Effector memory CD4-positive, alpha-beta T cell (primary cell): ENCODE data around the gene CDH22.

ENCODE experiments used
- DNase-seq, 3 donors: peaks; one replicate each; pipeline ENCODE4 v3.0.0-alpha.2; 2020
- H3K27ac ChIP-seq: 2 replicates; pipeline ENCODE4 v1.7.0; 2013; ENCODE audit warnings: mild to moderate bottlenecking, low read length, moderate library complexity; ENCODE audit not compliant: insufficient read depth, poor library complexity, severe bottlenecking
- H3K27me3 ChIP-seq: replicated peaks from 2 replicates; pipeline ENCODE4 v1.7.0; 2013; ENCODE audit warnings: mild to moderate bottlenecking, low read length; ENCODE audit not compliant: insufficient read depth, control insufficient read depth, poor library complexity, severe bottlenecking
- H3K36me3 ChIP-seq: 2 replicates; pipeline ENCODE4 v1.7.0; 2013; ENCODE audit warnings: mild to moderate bottlenecking, low read length, moderate library complexity; ENCODE audit not compliant: control insufficient read depth, insufficient read depth
- H3K4me1 ChIP-seq: 2 replicates; pipeline ENCODE4 v1.7.0; 2013; ENCODE audit warnings: low read length, mild to moderate bottlenecking; ENCODE audit not compliant: control insufficient read depth, insufficient read depth, poor library complexity, severe bottlenecking
- H3K4me3 ChIP-seq: 2 replicates; pipeline ENCODE4 v1.7.0; 2013; ENCODE audit warnings: low read length, low read depth, mild to moderate bottlenecking; ENCODE audit not compliant: insufficient read depth, poor library complexity, severe bottlenecking
- H3K9me3 ChIP-seq: 2 replicates; pipeline ENCODE4 v1.7.0; 2013; ENCODE audit warnings: mild to moderate bottlenecking, low read length, moderate library complexity; ENCODE audit not compliant: control insufficient read depth

The CDH22 gene

GRCh38 chr20:46168438-46168837, 139.9 kb downstream of the CDH22 start:
- H3K4me1 ChIP-seq = no peaks in the 10 kb centered on the region
- no peak overlapping the region for H3K27ac ChIP-seq
- no peaks in the 10 kb centered on the region for H3K27me3 ChIP-seq
- no peaks in the 10 kb centered on the region for H3K9me3 ChIP-seq
- no peaks in the 10 kb centered on the region for H3K36me3 ChIP-seq
- H3K4me3 ChIP-seq = no peak overlapping the region
- no peak for DNase-seq

GRCh38 chr20:46167080-46167479, 141.2 kb downstream of the CDH22 start:
- H3K9me3 ChIP-seq = no peaks in the 10 kb centered on the region
- DNase-seq = no peak
- no peaks in the 10 kb centered on the region for H3K36me3 ChIP-seq
- no peak overlapping the region for H3K4me3 ChIP-seq
- no peaks in the 10 kb centered on the region for H3K27me3 ChIP-seq
- no peaks in the 10 kb centered on the region for H3K4me1 ChIP-seq
- no peak overlapping the region for H3K27ac ChIP-seq

- H3K4me1 ChIP-seq = no peaks in the 10 kb centered on the region
- DNase-seq = no peak
- no peaks in the 10 kb centered on the region for H3K27me3 ChIP-seq
- no peaks in the 10 kb centered on the region for H3K36me3 ChIP-seq
- H3K4me3 ChIP-seq = no peak overlapping the region
- H3K27ac ChIP-seq = no peak overlapping the region
- H3K9me3 ChIP-seq = no peaks in the 10 kb centered on the region
Measured at GRCh38 chr20:46164254-46164653, 144.0 kb downstream of the CDH22 start.

- Histone ChIP-seq H3K9me3 (no peaks in the 10 kb centered on the region), H3K4me1 (no peaks in the 10 kb centered on the region), H3K27ac (no peak overlapping the region), H3K4me3 (no peak overlapping the region), H3K36me3 (no peaks in the 10 kb centered on the region), H3K27me3 (peaks cover 6% of the 10 kb centered on the region)
- DNase-seq = no peak
Measured at GRCh38 chr20:46161921-46162320, 146.4 kb downstream of the CDH22 start.

GRCh38 chr20:46160661-46161060, 147.6 kb downstream of the CDH22 start:
- H3K27me3 ChIP-seq = peaks cover 6% of the 10 kb centered on the region

GRCh38 chr20:46159101-46159897, 149.0 kb downstream of the CDH22 start:
- no peaks in the 10 kb centered on the region for H3K9me3 ChIP-seq
- H3K27me3 ChIP-seq = peaks cover 6% of the 10 kb centered on the region
- H3K36me3 ChIP-seq = no peaks in the 10 kb centered on the region
- DNase-seq = no peak
- no peaks in the 10 kb centered on the region for H3K4me1 ChIP-seq
- no peak overlapping the region for H3K27ac ChIP-seq
- H3K4me3 ChIP-seq = no peak overlapping the region

More at GRCh38 chr20:46160661-46161060, 147.6 kb downstream of the CDH22 start:
- H3K4me1 ChIP-seq = no peaks in the 10 kb centered on the region
- H3K4me3 ChIP-seq = no peak overlapping the region
- H3K9me3 ChIP-seq = no peaks in the 10 kb centered on the region
- no peak for DNase-seq
- H3K36me3 ChIP-seq = no peaks in the 10 kb centered on the region
- no peak overlapping the region for H3K27ac ChIP-seq

GRCh38 chr20:46158476-46158987, 149.8 kb downstream of the CDH22 start:
- Histone ChIP-seq H3K36me3 (no peaks in the 10 kb centered on the region), H3K4me3 (no peak overlapping the region), H3K4me1 (no peaks in the 10 kb centered on the region), H3K27ac (no peak overlapping the region), H3K9me3 (no peaks in the 10 kb centered on the region), H3K27me3 (peaks cover 6% of the 10 kb centered on the region)
- DNase-seq = no peak

GRCh38 chr20:46157625-46158024, 150.7 kb downstream of the CDH22 start:
- Histone ChIP-seq H3K27ac (no peak overlapping the region), H3K9me3 (no peaks in the 10 kb centered on the region), H3K36me3 (no peaks in the 10 kb centered on the region), H3K4me3 (no peak overlapping the region), H3K4me1 (no peaks in the 10 kb centered on the region), H3K27me3 (peaks cover 6% of the 10 kb centered on the region)
- no peak for DNase-seq

- no peak overlapping the region for H3K4me3 ChIP-seq
- no peaks in the 10 kb centered on the region for H3K36me3 ChIP-seq
- H3K4me1 ChIP-seq = no peaks in the 10 kb centered on the region
- no peak for DNase-seq
- H3K9me3 ChIP-seq = no peaks in the 10 kb centered on the region
- peaks cover 6% of the 10 kb centered on the region for H3K27me3 ChIP-seq
- no peak overlapping the region for H3K27ac ChIP-seq
Measured at GRCh38 chr20:46157076-46157592, 151.2 kb downstream of the CDH22 start.

GRCh38 chr20:46156065-46156464, 152.2 kb downstream of the CDH22 start:
- Histone ChIP-seq H3K4me1 (no peaks in the 10 kb centered on the region), H3K27me3 (peaks cover 6% of the 10 kb centered on the region), H3K4me3 (no peak overlapping the region), H3K9me3 (no peaks in the 10 kb centered on the region), H3K27ac (no peak overlapping the region), H3K36me3 (no peaks in the 10 kb centered on the region)
- DNase-seq = no peak
